Measurements from ENCODE around the gene RNF151.

DNA sequence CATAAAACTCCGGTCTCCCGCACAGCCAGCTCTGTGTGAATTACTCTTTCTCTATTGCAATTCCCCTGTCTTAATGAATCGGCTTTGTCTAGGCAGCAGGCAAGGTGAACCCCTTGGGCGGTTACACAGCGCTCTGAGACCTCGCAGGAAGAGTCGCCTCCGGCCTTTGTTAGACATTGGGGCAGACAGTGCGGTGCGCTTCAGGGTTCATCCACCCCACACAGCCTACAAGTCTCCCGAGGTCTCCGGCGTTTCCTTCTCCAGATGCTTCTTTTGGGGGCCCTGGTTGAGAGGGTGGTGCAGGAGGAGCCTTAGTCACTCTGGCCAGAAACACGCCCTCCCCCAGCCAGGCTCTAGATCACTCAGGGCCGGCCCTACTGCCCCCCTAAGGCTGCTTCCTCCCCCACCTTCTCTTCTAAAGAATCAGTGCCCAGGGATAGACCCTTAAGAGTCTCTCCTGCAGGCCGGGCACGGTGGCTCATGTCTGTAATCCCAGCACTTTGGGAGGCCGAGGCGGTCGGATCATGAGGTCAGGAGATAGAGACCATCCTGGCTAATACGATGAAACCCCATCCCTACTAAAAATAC is 21.9 kb upstream of the RNF151 start:
- no peak for TF ChIP-seq CTCF (IDR thresholded peaks at IDR 0.05)
- no peak for TF ChIP-seq ZFX (IDR thresholded peaks at IDR 0.05; ENCODE audit: borderline replicate concordance)
